SJSA1 (cell line): ENCODE results near the gene LRRC41. TPM values are rescaled to one million over a fixed set of nuclear protein-coding genes. Genes with fewer than 3 reads are reported as not detected.
"Not testable (repeated sequence)": the region's sequence is repeated elsewhere in the genome, so short reads cannot be mapped to it uniquely, and the experiment has no call there.

Experiments used
- DNase-seq, 2 experiments: peaks; one replicate each; pipeline ENCODE4 v3.0.0-alpha.2; 2015 to 2020; ENCODE audit warnings: low spot score in 2 of 2, low read depth in 1 of 2
- H3K27ac ChIP-seq: fragments of 250-450 bp; sonication (Bioruptor Pico); 2 replicates; pipeline ENCODE4 v1.5.1; 2020; ENCODE audit warnings: mild to moderate bottlenecking, moderate library complexity
- H3K27me3 ChIP-seq: fragments of 250-450 bp; sonication (Bioruptor Pico); replicated peaks from 2 replicates; pipeline ENCODE4 v1.5.1; 2020; ENCODE audit warnings: mild to moderate bottlenecking, moderate library complexity
- H3K36me3 ChIP-seq: fragments of 250-450 bp; sonication (Bioruptor Pico); 2 replicates; pipeline ENCODE4 v1.5.1; 2020; ENCODE audit warnings: mild to moderate bottlenecking
- H3K4me1 ChIP-seq: fragments of 250-450 bp; sonication (Bioruptor Pico); replicated peaks from 2 replicates; pipeline ENCODE4 v1.6.1; 2021; ENCODE audit warnings: mild to moderate bottlenecking
- H3K4me3 ChIP-seq: fragments of 250-450 bp; sonication (Bioruptor Pico); 2 replicates; pipeline ENCODE4 v1.5.1; 2020; ENCODE audit warnings: mild to moderate bottlenecking
- H3K9me3 ChIP-seq: fragments of 250-450 bp; sonication (Bioruptor Pico); replicated peaks from 2 replicates; pipeline ENCODE4 v1.5.1; 2020; ENCODE audit warnings: mild to moderate bottlenecking
- total RNA-seq: library from RNA; depleted of rRNA; stranded (reverse); fragments of >200 nt; shearing (Covaris generic); gene quantifications from 2 replicates; pipeline ENCODE4 v1.2.3, GENCODE V29; 2014

The LRRC41 gene
- total RNA-seq, 1 experiment from 2014 or later: 94.1 TPM

DNA sequence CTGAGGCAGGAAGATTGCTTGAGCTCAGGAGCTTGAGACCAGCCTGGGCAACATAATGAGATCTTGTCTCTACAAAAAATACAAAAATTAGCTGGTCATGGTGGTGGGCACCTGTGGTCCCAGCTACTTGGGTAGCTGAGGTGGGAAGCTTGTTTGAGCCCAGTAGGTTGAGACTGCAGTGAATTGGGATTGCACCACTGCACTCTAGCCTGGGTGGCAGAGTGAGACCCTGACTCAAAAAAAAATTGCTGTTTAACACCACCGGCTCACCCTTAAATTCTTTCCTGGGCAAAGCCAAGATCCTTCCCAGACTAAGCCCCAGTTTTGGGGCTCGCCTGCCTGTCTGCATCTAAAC lies 30.6 kb upstream of the LRRC41 start:
- DNase-seq: no peak
- H3K36me3 ChIP-seq: no peaks in the 10 kb centered on the region
- H3K4me1 ChIP-seq: no peaks in the 10 kb centered on the region
- H3K9me3 ChIP-seq: no peaks in the 10 kb centered on the region
- no peak overlapping the region for H3K27ac ChIP-seq
- no peak overlapping the region for H3K4me3 ChIP-seq
- H3K27me3 ChIP-seq: no peaks in the 10 kb centered on the region

DNA sequence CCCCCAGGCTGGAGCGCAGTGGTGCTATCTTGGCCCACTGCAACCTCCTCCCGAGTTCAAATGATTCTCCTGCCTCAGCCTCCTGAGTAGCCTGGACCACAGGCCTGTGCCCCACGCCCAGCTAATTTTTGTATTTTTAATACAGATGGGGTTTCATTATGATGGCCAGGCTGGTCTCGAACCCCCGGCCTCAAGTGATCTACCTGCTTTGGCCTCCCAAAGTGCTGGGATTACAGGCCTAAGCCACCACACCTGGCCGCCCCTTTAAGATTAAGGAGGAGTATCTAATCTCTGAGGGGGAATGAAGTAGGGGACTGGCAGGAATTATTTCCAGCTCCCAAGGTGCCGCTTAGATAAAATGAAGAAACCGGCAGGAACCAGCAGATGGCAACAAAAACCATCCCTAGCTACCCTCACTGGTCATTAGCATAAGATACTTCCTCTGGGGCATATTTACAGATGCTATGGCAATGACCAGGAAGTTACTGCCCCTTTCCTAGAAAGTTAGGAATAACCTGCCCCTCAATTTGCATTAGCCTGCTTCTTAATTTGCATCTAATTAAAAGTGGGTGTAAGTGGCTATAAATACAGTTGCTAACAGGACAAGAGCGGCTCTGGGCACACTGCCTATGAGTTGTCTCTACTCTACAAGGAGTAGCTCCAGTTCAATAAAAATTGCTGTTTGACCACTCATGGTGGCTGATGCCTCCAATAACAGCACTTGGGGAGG lies 30.0 kb upstream of the LRRC41 start:
- DNase-seq: peak in 1 of 2 experiments; percentile 23
- H3K9me3 ChIP-seq: no peaks in the 10 kb centered on the region
- H3K27ac ChIP-seq: no peak overlapping the region
- H3K36me3 ChIP-seq: no peaks in the 10 kb centered on the region
- no peaks in the 10 kb centered on the region for H3K4me1 ChIP-seq
- no peaks in the 10 kb centered on the region for H3K27me3 ChIP-seq
- no peak overlapping the region for H3K4me3 ChIP-seq

- not testable (repeated sequence) for DNase-seq, H3K36me3 ChIP-seq, H3K27me3 ChIP-seq, H3K9me3 ChIP-seq, H3K27ac ChIP-seq, H3K4me3 ChIP-seq, H3K4me1 ChIP-seq
Observed at GRCh38 chr1:46331786-46332540, 28.5 kb upstream of the LRRC41 start.

DNA sequence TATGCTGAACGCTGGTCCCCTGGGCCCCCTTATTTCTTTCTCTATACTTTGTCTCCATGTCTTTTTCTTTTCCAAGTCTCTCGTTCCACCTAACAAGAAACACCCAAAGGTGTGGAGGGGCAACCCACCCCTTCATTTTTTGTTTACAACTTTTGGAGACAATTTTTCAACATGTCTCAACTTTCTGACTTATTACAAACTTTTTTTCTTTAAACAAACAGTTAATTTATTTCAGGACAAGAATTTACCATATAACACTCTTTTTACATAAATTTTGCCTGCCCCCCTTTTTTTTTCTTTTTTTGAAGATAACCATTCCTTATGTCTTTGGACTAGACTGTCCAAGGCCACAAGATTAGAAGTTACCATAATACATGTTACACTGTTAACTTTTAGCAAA lies 27.0 kb upstream of the LRRC41 start:
- not testable (repeated sequence) for H3K4me1 ChIP-seq, H3K4me3 ChIP-seq, DNase-seq, H3K27me3 ChIP-seq, H3K27ac ChIP-seq, H3K36me3 ChIP-seq, H3K9me3 ChIP-seq

DNA sequence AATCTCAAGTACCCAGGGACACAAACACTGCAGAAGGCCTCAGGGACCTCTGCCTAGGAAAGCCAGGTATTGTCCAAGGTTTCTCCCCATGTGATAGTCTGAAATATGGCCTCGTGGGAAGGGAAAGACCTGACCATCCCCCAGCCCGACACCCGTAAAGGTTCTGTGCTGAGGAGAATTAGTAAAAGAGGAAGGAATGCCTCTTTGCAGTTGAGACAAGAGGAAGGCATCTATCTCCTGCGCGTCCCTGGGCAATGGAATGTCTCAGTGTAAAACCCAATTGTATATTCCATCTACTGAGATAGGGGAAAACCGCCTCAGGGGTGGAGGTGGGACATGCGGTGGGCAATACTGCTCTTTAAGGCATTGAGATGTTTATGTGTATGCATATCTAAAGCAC lies 26.4 kb upstream of the LRRC41 start:
- not testable (repeated sequence) for H3K36me3 ChIP-seq, DNase-seq, H3K4me1 ChIP-seq

GRCh38 chr1:46328182-46328581 lies 24.8 kb upstream of the LRRC41 start:
- DNase-seq, H3K4me3 ChIP-seq: not testable (repeated sequence)

More for the DNA sequence above, 26.4 kb upstream of the LRRC41 start:
- not testable (repeated sequence) for H3K27me3 ChIP-seq, H3K9me3 ChIP-seq, H3K27ac ChIP-seq, H3K4me3 ChIP-seq

GRCh38 chr1:46325285-46326076 lies 22.1 kb upstream of the LRRC41 start:
- not testable (repeated sequence) for H3K27me3 ChIP-seq, H3K36me3 ChIP-seq, DNase-seq, H3K4me1 ChIP-seq, H3K4me3 ChIP-seq, H3K9me3 ChIP-seq, H3K27ac ChIP-seq

More at GRCh38 chr1:46328182-46328581, 24.8 kb upstream of the LRRC41 start:
- H3K27ac ChIP-seq, H3K4me1 ChIP-seq, H3K9me3 ChIP-seq, H3K27me3 ChIP-seq, H3K36me3 ChIP-seq: not testable (repeated sequence)

- DNase-seq, H3K4me3 ChIP-seq, H3K4me1 ChIP-seq, H3K9me3 ChIP-seq, H3K27ac ChIP-seq, H3K27me3 ChIP-seq, H3K36me3 ChIP-seq: not testable (repeated sequence)
Observed at GRCh38 chr1:46322191-46322590, 18.8 kb upstream of the LRRC41 start.

DNA sequence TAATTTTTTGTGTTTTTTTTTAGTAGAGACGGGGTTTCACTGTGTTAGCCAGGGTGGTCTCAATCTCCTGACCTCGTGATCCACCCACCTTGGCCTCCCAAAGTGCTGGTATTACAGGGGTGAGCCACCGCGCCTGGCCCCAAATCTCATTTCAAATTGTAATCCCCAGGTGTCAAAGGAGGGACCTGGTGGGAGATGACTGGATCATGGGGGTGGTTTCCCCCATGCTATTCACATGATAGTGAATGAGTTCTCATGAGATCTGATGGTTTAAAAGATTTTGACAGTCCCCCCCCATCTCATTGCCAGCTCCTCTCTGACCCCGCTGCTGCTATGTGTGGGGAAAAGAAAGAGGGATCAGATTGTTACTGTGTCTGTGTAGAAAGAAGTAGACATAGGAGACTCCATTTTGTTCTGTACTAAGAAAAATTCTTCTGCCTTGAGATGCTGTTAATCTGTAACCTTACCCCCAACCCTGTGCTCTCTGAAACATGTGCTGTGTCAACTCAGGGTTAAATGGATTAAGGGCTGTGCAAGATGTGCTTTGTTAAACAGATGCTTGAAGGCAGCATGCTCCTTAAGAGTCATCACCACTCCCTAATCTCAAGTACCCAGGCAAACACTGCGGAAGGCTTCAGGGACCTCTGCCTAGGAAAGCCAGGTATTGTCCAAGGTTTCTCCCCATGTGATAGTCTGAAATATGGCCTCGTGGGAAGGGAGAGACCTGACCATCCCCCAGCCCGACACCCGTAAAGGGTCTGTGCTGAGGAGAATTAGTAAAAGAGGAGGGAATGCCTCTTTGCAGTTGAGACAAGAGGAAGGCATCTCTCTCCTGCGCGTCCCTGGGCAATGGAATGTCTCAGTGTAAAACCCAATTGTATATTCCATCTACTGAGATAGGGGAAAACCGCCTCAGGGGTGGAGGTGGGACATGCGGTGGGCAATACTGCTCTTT lies 16.8 kb upstream of the LRRC41 start:
- H3K4me3 ChIP-seq, H3K27ac ChIP-seq, H3K27me3 ChIP-seq, DNase-seq, H3K4me1 ChIP-seq, H3K9me3 ChIP-seq: not testable (repeated sequence)
- H3K36me3 ChIP-seq: peaks cover 23% of the 10 kb centered on the region

- H3K4me3 ChIP-seq, H3K9me3 ChIP-seq, H3K27ac ChIP-seq, DNase-seq, H3K27me3 ChIP-seq, H3K4me1 ChIP-seq: not testable (repeated sequence)
- peaks cover 31% of the 10 kb centered on the region for H3K36me3 ChIP-seq
Observed at GRCh38 chr1:46319301-46319700, 15.9 kb upstream of the LRRC41 start.

GRCh38 chr1:46317323-46317722 lies 13.9 kb upstream of the LRRC41 start:
- DNase-seq: no peak
- Histone ChIP-seq H3K27me3 (no peaks in the 10 kb centered on the region), H3K27ac (no peak overlapping the region), H3K4me3 (no peak overlapping the region), H3K36me3 (peaks cover 49% of the 10 kb centered on the region), H3K4me1 (no peaks in the 10 kb centered on the region), H3K9me3 (no peaks in the 10 kb centered on the region)

DNA sequence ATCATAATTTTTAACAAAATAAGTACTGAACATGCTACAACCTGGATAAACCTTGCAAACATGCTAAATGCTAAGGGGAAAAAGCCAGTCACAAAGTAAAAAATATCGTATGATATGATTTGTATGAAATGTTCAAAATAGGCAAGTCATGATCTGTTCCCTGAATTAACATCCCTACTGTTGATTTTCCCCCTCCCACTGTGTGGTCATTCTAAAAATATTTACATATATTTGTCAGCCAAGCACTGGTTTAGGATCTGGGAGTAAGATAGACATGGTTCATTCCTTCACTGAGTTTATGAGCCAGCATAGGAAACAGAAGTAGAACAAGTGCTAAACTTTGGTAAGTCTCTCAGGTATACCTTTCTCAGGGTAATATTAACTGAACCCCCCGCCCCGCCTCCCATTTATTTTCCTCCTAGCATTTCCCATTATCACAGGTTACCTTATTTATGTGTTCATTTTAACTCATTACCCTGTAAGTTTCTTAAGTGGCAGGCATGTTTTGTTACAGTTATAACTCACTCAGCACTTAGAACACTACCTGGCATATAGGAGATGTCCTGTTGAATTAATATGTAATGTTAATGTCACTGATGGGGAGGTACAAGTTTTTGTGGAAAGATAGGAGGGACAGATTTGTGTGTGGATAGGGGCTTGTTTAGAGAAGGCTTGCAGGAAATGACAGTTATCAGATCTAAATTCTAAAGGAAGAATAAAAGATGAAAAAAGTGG lies 12.4 kb upstream of the LRRC41 start:
- no peaks in the 10 kb centered on the region for H3K27me3 ChIP-seq
- no peak overlapping the region for H3K27ac ChIP-seq
- H3K9me3 ChIP-seq: no peaks in the 10 kb centered on the region
- DNase-seq: no peak
- H3K4me1 ChIP-seq: no peaks in the 10 kb centered on the region
- H3K36me3 ChIP-seq: peaks cover 63% of the 10 kb centered on the region
- no peak overlapping the region for H3K4me3 ChIP-seq

DNA sequence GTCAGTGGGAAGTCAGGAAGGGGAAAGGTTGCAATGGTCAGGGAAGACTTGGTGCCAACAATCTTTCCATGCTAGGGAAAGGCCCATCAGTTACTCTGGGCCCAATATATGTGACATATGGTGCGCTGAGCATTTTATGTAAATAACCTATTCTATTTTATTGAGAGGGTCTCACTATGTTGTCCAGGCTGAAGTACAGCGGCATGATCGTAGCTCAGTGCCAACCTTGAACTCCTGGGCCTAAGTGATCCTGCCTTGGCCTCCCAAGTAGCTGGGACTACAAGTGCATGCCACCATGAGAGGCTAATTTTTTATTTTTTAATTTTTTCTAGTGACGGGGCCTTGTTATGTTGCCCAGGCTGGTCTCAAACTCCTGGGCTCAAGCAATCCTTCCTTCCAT lies 6.9 kb upstream of the LRRC41 start:
- Histone ChIP-seq H3K36me3 (peaks cover 72% of the 10 kb centered on the region), H3K27me3 (no peaks in the 10 kb centered on the region), H3K4me1 (no peaks in the 10 kb centered on the region), H3K4me3 (no peak overlapping the region), H3K9me3 (no peaks in the 10 kb centered on the region), H3K27ac (no peak overlapping the region)
- no peak for DNase-seq
